Testis (tissue), 3 donors: ENCODE measurements around the gene SLIT3. TPM values are rescaled to one million over a fixed set of nuclear protein-coding genes. Genes with fewer than 3 reads are reported as not detected.

Experiments
- DNase-seq: peaks from one replicate; pipeline ENCODE4 v3.0.0-alpha.2; 2019
- H3K27ac ChIP-seq, 2 donors: fragments of 200-600 bp; sonication (generic); one replicate each; pipeline ENCODE4 v1.5.1; 2019
- H3K27me3 ChIP-seq: fragments of 200-600 bp; sonication (generic); one replicate; pipeline ENCODE4 v1.5.1; 2019
- H3K36me3 ChIP-seq: fragments of 200-600 bp; sonication (generic); one replicate; pipeline ENCODE4 v1.5.1; 2017; ENCODE audit warnings: low read depth; ENCODE audit errors: missing control alignments
- H3K4me1 ChIP-seq: fragments of 200-600 bp; sonication (generic); one replicate; pipeline ENCODE4 v1.5.1; 2019
- H3K4me3 ChIP-seq, 2 donors: fragments of 200-600 bp; sonication (generic); one replicate each; pipeline ENCODE4 v1.5.1; 2017 to 2019
- H3K9me3 ChIP-seq: fragments of 200-600 bp; sonication (generic); one replicate; pipeline ENCODE4 v1.5.1; 2017
- POLR2A ChIP-seq: fragments of 450-650 bp; IDR thresholded peaks from one replicate; pipeline ENCODE4 v1.6.1; 2017; ENCODE audit warnings: antibody characterized with exemption, mild to moderate bottlenecking, moderate library complexity
- WGBS, 2 donors: methylation state at CpG; one replicate each; pipeline ENCODE4 v1.1.5; 2018; 5-methylcytosine and 5-hydroxymethylcytosine counted together
- intact Hi-C: fragments of 100-400 bp; cut with DNase I; formaldehyde crosslinking; loops from one replicate; pipeline ENCODE4 v1.15.1; 2023; ENCODE audit warnings: low total_unique reads
- polyA plus RNA-seq: library from polyadenylated mRNA; stranded (reverse); fragments of 350-450 nt; fragmentation: Illumina TruSeq; extraction: RNeasy Lipid Tissue Mini Kit (QIAGEN cat#74804); gene quantifications from one replicate; pipeline ENCODE4 v1.2.3, GENCODE V29; 2014; ENCODE audit warnings: low read depth, low replicate concordance; ENCODE audit not compliant: insufficient read depth
- total RNA-seq, 2 donors: library from RNA; depleted of rRNA; stranded (reverse); fragments of >200 nt; gene quantifications; one replicate each; pipeline ENCODE4 v1.2.3, GENCODE V29; 2016
- TF ChIP-seq, protein P1 (sequence below), 3 experiments: fragments of 450-650 bp in 2 of 3; fragments of 200-600 bp in 1 of 3; sonication (generic) in 1 of 3; IDR thresholded peaks; one replicate each; pipeline ENCODE4 v1.5.1; 2016 to 2019; ENCODE audit warnings: antibody characterized with exemption in 3 of 3, mild to moderate bottlenecking in 2 of 3, moderate library complexity in 1 of 3

Gene SLIT3
- total and polyA plus RNA-seq, 3 donors from 2014 or later, result 4.8 to 23.2 (median 7.8) TPM

DNA sequence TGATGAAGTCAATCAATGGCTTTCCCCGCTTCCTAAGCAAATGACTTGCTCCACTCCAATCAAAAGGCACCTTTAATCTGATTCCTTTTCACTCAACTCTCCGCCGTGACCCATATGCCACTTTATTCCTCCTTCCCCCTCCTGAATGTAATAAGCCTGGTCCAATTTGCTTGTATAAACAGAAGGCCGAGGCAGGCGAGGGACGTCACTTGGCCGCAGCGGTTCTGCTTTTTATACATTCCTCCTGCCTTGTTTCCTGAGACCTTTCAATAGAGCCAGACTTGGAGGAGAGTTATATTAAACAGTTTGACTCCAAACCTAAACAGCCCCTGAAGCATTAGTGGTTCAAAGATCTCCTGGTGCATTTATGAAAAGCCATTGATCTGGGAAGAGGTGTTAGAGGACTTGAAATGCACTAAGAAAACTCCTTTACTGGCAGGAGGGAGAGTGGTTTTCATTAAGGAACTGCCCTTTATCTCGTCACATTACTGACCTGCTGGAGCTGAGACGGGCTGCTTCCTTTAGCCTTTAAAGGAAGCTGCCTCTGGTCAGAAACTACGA is 273.4 kb downstream of the SLIT3 start:
- no peaks in the 10 kb centered on the region for H3K27me3 ChIP-seq
- WGBS, 2 donors, result 69 to 75% methylated on average over 11 of the region's 11 CpGs
- intact Hi-C loops, result no loop called here
- H3K36me3 ChIP-seq, result no peaks in the 10 kb centered on the region
- H3K27ac ChIP-seq, result no peak overlapping the region
- TF ChIP-seq POLR2A, result no peak
- TF ChIP-seq, protein P1, sequence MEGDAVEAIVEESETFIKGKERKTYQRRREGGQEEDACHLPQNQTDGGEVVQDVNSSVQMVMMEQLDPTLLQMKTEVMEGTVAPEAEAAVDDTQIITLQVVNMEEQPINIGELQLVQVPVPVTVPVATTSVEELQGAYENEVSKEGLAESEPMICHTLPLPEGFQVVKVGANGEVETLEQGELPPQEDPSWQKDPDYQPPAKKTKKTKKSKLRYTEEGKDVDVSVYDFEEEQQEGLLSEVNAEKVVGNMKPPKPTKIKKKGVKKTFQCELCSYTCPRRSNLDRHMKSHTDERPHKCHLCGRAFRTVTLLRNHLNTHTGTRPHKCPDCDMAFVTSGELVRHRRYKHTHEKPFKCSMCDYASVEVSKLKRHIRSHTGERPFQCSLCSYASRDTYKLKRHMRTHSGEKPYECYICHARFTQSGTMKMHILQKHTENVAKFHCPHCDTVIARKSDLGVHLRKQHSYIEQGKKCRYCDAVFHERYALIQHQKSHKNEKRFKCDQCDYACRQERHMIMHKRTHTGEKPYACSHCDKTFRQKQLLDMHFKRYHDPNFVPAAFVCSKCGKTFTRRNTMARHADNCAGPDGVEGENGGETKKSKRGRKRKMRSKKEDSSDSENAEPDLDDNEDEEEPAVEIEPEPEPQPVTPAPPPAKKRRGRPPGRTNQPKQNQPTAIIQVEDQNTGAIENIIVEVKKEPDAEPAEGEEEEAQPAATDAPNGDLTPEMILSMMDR (IDR thresholded peaks at IDR 0.05), result no peak
- H3K9me3 ChIP-seq, result no peaks in the 10 kb centered on the region
- H3K4me1 ChIP-seq, result no peaks in the 10 kb centered on the region
- H3K4me3 ChIP-seq, result no peak overlapping the region
- no peak for DNase-seq

DNA sequence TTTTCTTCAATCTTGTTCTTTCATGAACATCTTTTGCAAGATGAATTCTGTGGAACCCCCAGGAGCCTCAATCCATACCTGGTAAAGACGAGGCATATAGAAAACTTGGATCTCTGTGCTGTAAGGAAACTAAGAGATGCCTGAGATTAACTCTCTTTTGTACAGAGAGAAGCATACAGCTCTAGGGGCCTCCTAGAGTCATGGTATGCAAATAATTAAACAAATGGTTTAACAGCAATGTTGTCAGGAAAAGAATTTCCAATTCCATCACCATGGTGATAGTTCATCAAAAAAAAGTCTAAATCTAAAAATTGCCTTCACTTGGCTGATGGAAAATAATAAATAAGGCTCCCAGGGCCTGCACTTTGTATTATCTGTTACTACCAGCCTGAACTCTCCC is 275.4 kb downstream of the SLIT3 start:
- WGBS, 2 donors, result 90% methylated on average over 1 of the region's 1 CpG

DNA sequence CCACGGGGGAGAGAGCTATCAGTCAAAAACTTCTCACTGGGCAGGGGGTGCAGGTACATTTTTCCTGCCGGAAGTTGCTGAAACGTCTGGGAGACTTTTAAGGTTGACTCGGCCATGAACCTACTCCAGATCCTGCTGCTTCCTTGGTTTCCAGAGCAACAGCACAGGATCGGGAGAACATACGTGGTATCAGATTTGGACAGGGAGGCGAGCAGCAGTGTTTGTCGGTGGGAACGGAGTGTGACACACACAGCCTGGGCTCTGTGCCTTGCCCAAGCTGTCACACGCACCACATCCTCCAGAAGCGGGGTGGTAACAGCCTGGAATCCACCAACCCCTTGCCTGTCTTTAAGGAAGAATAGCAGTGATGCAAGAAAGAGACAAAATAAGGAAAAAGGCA is 276.5 kb downstream of the SLIT3 start:
- DNase-seq, result peak; percentile 16
- 20 to 33% methylated on average over 9 to 11 of the region's 11 CpGs for WGBS, 2 donors

More for the DNA sequence above, 275.4 kb downstream of the SLIT3 start:
- Histone ChIP-seq H3K9me3 (no peaks in the 10 kb centered on the region), H3K36me3 (no peaks in the 10 kb centered on the region), H3K27me3 (no peaks in the 10 kb centered on the region), H3K4me1 (no peaks in the 10 kb centered on the region), H3K4me3 (no peak overlapping the region), H3K27ac (no peak overlapping the region)
- no peak for TF ChIP-seq POLR2A
- TF ChIP-seq, protein P1 (IDR thresholded peaks at IDR 0.05), result no peak
- no peak for DNase-seq
- intact Hi-C loops, result no loop called here

DNA sequence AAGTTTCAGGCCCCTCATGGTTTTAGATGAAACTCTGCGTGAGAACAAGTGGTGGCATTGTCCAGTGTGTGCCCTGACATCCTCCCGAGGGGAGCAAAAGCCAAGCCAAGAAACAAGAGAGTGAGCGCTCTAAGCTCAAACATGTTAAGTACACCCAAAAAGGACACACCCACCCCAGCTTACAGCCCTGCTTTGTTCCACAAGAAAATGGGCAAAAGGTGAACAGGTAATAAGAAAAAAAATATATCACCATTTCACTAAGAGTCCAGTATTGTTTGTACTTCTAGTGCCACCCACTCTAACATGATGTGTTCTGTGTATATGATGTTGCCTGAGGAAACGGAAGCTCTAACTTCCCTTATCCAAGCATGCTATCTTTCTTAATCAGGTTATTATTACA is 278.2 kb downstream of the SLIT3 start:
- intact Hi-C loops, result no loop called here
- WGBS, 2 donors, result 93 to 94% methylated on average over 4 of the region's 4 CpGs
- no peaks in the 10 kb centered on the region for H3K9me3 ChIP-seq
- DNase-seq, result no peak
- no peak overlapping the region for H3K27ac ChIP-seq
- no peaks in the 10 kb centered on the region for H3K36me3 ChIP-seq
- no peak for TF ChIP-seq POLR2A
- TF ChIP-seq, protein P1 (IDR thresholded peaks at IDR 0.05), result no peak
- no peak overlapping the region for H3K4me3 ChIP-seq
- no peaks in the 10 kb centered on the region for H3K27me3 ChIP-seq
- H3K4me1 ChIP-seq, result peaks cover 9% of the 10 kb centered on the region

More for the DNA sequence above, 276.5 kb downstream of the SLIT3 start:
- Histone ChIP-seq H3K27ac (no peak overlapping the region), H3K9me3 (no peaks in the 10 kb centered on the region), H3K4me3 (no peak overlapping the region), H3K36me3 (no peaks in the 10 kb centered on the region), H3K27me3 (no peaks in the 10 kb centered on the region), H3K4me1 (no peaks in the 10 kb centered on the region)
- no peak for TF ChIP-seq POLR2A
- TF ChIP-seq, protein P1 (IDR thresholded peaks at IDR 0.05), result no peak
- intact Hi-C loops, result no loop called here

DNA sequence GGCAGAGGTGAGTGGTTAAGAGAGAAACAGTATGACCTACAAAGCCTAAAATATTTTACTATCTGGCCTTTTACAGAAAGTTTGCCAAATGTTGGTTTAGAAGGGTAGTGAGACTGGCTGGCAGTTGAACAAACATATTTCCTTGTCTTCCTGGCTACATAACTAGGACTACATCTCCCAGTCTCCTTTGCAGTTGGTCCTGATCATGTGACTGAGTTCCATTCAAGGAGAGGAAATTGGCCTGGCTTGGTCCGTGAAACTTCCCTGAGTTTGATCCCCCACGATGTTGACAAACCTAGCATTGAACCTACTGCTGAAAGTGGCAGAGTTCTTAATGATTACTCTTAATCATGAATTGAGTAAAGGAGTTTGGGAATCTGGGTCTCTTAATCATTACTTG is 280.8 kb downstream of the SLIT3 start:
- DNase-seq, result peak; percentile 25
- Histone ChIP-seq H3K4me1 (peaks cover 9% of the 10 kb centered on the region), H3K36me3 (no peaks in the 10 kb centered on the region), H3K9me3 (no peaks in the 10 kb centered on the region), H3K27me3 (no peaks in the 10 kb centered on the region), H3K27ac (no peak overlapping the region), H3K4me3 (no peak overlapping the region)
- 49 to 63% methylated on average over 2 of the region's 2 CpGs for WGBS, 2 donors
- no peak for TF ChIP-seq POLR2A
- TF ChIP-seq, protein P1 (IDR thresholded peaks at IDR 0.05), result no peak
- intact Hi-C loops, result no loop called here
